GM23338 (cell line): Measurements from ENCODE around the gene GPR139. TPM values are rescaled to one million over a fixed set of nuclear protein-coding genes. Genes with fewer than 3 reads are reported as not detected.

Source experiments
- ATAC-seq: fragments of 200-7000 bp; cut with Tn5 transposase; 3 replicates; pipeline ENCODE4 v1.9.1; 2020
- DNase-seq: peaks from one replicate; pipeline ENCODE4 v3.0.0-alpha.2; 2015; ENCODE audit warnings: low spot score
- H2AFZ ChIP-seq: fragments of 200-600 bp; sonication (generic); 2 replicates; pipeline ENCODE4 v1.8.0; 2016; ENCODE audit warnings: antibody characterized with exemption, mild to moderate bottlenecking, moderate library complexity
- H3F3A ChIP-seq: fragments of 200-600 bp; sonication (generic); replicated peaks from 2 replicates; pipeline ENCODE4 v1.8.0; 2017; ENCODE audit warnings: antibody characterized with exemption, mixed run types, low read depth
- H3K27ac ChIP-seq: fragments of 200-600 bp; sonication (generic); 2 replicates; pipeline ENCODE4 v1.6.1; 2016; ENCODE audit warnings: low read depth
- H3K27me3 ChIP-seq: fragments of 200-600 bp; sonication (generic); 2 replicates; pipeline ENCODE4 v1.8.0; 2016; ENCODE audit warnings: mild to moderate bottlenecking, mixed run types, moderate library complexity; ENCODE audit not compliant: insufficient read depth
- H3K36me3 ChIP-seq: fragments of 200-600 bp; sonication (generic); 2 replicates; pipeline ENCODE4 v1.8.0; 2016; ENCODE audit warnings: mild to moderate bottlenecking; ENCODE audit not compliant: insufficient read depth
- H3K4me1 ChIP-seq: fragments of 200-600 bp; sonication (generic); 2 replicates; pipeline ENCODE4 v1.8.0; 2016; ENCODE audit warnings: mild to moderate bottlenecking, moderate library complexity; ENCODE audit not compliant: insufficient read depth
- H3K4me2 ChIP-seq: fragments of 200-600 bp; sonication (generic); 2 replicates; pipeline ENCODE4 v1.7.1; 2017; ENCODE audit warnings: mixed run types
- H3K4me3 ChIP-seq: fragments of 200-600 bp; sonication (generic); 2 replicates; pipeline ENCODE4 v1.6.1; 2016; ENCODE audit warnings: mixed run types
- H3K79me2 ChIP-seq: fragments of 200-600 bp; sonication (generic); replicated peaks from 2 replicates; pipeline ENCODE4 v1.8.0; 2017; ENCODE audit warnings: mild to moderate bottlenecking; ENCODE audit not compliant: insufficient read depth
- H3K9me2 ChIP-seq: fragments of 200-600 bp; sonication (generic); 2 replicates; pipeline ENCODE4 v1.8.0; 2017; ENCODE audit not compliant: insufficient read depth
- H4K20me1 ChIP-seq: fragments of 200-600 bp; sonication (generic); replicated peaks from 2 replicates; pipeline ENCODE4 v1.8.0; 2017; ENCODE audit warnings: mild to moderate bottlenecking; ENCODE audit not compliant: insufficient read depth
- H3K27ac Mint-ChIP-seq: 2 replicates; pipeline ENCODE4 v1.8.0; 2020; ENCODE audit warnings: inconsistent platforms, mild to moderate bottlenecking, moderate library complexity, mixed read lengths
- H3K27me3 Mint-ChIP-seq: 3 replicates; pipeline ENCODE4 v1.8.0; 2022; ENCODE audit warnings: low read depth, mild to moderate bottlenecking, moderate library complexity, mixed read lengths, inconsistent platforms; ENCODE audit not compliant: insufficient read depth, poor library complexity
- H3K36me3 Mint-ChIP-seq: 3 replicates; pipeline ENCODE4 v1.8.0; 2021; ENCODE audit warnings: low read depth, mild to moderate bottlenecking, inconsistent platforms, moderate library complexity, mixed read lengths
- H3K4me1 Mint-ChIP-seq: 3 replicates; pipeline ENCODE4 v1.8.0; 2020; ENCODE audit warnings: mild to moderate bottlenecking, inconsistent platforms, mixed read lengths
- H3K4me3 Mint-ChIP-seq: 3 replicates; pipeline ENCODE4 v1.8.0; 2021; ENCODE audit warnings: moderate library complexity, mild to moderate bottlenecking, inconsistent platforms, mixed read lengths
- H3K9me3 Mint-ChIP-seq: 3 replicates; pipeline ENCODE4 v1.8.0; 2020; ENCODE audit warnings: moderate library complexity, mild to moderate bottlenecking, inconsistent platforms, mixed read lengths
- EZH2 ChIP-seq: fragments of 200-600 bp; sonication (generic); IDR thresholded peaks from one replicate; pipeline ENCODE4 v1.8.0; 2017; ENCODE audit warnings: antibody characterized with exemption, mild to moderate bottlenecking, low read depth; ENCODE audit not compliant: unreplicated experiment
- POLR2AphosphoS5 ChIP-seq: IDR thresholded peaks from 2 replicates; pipeline ENCODE4 v1.6.1; 2016; ENCODE audit warnings: antibody characterized with exemption, low read depth
- ZNF331 ChIP-seq: fragments of 250-450 bp; sonication (Bioruptor Pico); IDR thresholded peaks from 2 replicates; pipeline ENCODE4 v1.5.0; 2020; ENCODE audit warnings: low read depth, mild to moderate bottlenecking, moderate library complexity
- polyA plus RNA-seq: library from polyadenylated mRNA; unstranded; fragments of >200 nt; fragmentation: Nextera tagmentation; extraction: Ambion mirVana; gene quantifications from 2 replicates; pipeline ENCODE4 v1.2.1, GENCODE V29; 2016
- total RNA-seq: library from RNA; depleted of rRNA; stranded (reverse); fragments of >200 nt; shearing (Covaris generic); gene quantifications from 2 replicates; pipeline ENCODE4 v1.2.3, GENCODE V29; 2014
- TF ChIP-seq, protein P1 (sequence below): fragments of 250-450 bp; sonication (Bioruptor Pico); IDR thresholded peaks from 2 replicates; pipeline ENCODE4 v1.5.0; 2020; ENCODE audit warnings: mild to moderate bottlenecking, moderate library complexity

GPR139 gene
- total and polyA plus RNA-seq, 2 experiments from 2014 or later, result 0.66 to 2.3 TPM

DNA sequence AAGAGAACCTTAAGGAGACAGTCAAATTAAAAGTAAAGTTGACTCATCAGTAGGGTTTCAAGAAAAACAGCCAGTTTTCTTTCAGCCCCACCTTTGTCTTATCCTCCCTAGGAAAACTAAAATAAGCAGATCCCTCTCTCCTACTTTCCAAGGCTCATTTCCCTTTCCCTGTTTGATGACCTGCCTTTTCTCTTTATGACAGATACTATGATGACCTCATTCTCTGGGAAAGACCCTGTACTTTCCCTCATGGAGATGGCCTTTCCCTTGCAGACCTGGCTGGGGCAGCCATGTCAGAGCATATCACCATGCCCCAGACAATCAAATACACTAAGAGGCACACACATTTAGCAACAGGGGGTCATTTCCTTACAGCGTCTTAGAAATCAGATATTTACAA, 53.6 kb downstream of the GPR139 start:
- no peak for DNase-seq
- H3K4me3 Mint-ChIP-seq, result no peak overlapping the region

More for the DNA sequence above, 53.6 kb downstream of the GPR139 start:
- Histone ChIP-seq H2AFZ (no peak overlapping the region), H3K4me2 (no peak overlapping the region), H3F3A (no peaks in the 10 kb centered on the region), H3K9me2 (no peaks in the 10 kb centered on the region), H4K20me1 (no peaks in the 10 kb centered on the region), H3K36me3 (no peaks in the 10 kb centered on the region), H3K4me1 (peaks cover 5% of the 10 kb centered on the region; the same call in 1 of the 2 replicates), H3K27ac (no peak overlapping the region), H3K4me3 (no peak overlapping the region), H3K27me3 (no peaks in the 10 kb centered on the region), H3K79me2 (no peaks in the 10 kb centered on the region)
- H3K36me3 Mint-ChIP-seq, result no peaks in the 10 kb centered on the region
- no peaks in the 10 kb centered on the region; the same call in 2 of the 3 replicates for H3K9me3 Mint-ChIP-seq
- no peak for ATAC-seq
- no peaks in the 10 kb centered on the region; the same call in 1 of the 3 replicates for H3K4me1 Mint-ChIP-seq
- TF ChIP-seq EZH2 (no peak), ZNF331 (no peak), POLR2AphosphoS5 (no peak)
- TF ChIP-seq, protein P1, sequence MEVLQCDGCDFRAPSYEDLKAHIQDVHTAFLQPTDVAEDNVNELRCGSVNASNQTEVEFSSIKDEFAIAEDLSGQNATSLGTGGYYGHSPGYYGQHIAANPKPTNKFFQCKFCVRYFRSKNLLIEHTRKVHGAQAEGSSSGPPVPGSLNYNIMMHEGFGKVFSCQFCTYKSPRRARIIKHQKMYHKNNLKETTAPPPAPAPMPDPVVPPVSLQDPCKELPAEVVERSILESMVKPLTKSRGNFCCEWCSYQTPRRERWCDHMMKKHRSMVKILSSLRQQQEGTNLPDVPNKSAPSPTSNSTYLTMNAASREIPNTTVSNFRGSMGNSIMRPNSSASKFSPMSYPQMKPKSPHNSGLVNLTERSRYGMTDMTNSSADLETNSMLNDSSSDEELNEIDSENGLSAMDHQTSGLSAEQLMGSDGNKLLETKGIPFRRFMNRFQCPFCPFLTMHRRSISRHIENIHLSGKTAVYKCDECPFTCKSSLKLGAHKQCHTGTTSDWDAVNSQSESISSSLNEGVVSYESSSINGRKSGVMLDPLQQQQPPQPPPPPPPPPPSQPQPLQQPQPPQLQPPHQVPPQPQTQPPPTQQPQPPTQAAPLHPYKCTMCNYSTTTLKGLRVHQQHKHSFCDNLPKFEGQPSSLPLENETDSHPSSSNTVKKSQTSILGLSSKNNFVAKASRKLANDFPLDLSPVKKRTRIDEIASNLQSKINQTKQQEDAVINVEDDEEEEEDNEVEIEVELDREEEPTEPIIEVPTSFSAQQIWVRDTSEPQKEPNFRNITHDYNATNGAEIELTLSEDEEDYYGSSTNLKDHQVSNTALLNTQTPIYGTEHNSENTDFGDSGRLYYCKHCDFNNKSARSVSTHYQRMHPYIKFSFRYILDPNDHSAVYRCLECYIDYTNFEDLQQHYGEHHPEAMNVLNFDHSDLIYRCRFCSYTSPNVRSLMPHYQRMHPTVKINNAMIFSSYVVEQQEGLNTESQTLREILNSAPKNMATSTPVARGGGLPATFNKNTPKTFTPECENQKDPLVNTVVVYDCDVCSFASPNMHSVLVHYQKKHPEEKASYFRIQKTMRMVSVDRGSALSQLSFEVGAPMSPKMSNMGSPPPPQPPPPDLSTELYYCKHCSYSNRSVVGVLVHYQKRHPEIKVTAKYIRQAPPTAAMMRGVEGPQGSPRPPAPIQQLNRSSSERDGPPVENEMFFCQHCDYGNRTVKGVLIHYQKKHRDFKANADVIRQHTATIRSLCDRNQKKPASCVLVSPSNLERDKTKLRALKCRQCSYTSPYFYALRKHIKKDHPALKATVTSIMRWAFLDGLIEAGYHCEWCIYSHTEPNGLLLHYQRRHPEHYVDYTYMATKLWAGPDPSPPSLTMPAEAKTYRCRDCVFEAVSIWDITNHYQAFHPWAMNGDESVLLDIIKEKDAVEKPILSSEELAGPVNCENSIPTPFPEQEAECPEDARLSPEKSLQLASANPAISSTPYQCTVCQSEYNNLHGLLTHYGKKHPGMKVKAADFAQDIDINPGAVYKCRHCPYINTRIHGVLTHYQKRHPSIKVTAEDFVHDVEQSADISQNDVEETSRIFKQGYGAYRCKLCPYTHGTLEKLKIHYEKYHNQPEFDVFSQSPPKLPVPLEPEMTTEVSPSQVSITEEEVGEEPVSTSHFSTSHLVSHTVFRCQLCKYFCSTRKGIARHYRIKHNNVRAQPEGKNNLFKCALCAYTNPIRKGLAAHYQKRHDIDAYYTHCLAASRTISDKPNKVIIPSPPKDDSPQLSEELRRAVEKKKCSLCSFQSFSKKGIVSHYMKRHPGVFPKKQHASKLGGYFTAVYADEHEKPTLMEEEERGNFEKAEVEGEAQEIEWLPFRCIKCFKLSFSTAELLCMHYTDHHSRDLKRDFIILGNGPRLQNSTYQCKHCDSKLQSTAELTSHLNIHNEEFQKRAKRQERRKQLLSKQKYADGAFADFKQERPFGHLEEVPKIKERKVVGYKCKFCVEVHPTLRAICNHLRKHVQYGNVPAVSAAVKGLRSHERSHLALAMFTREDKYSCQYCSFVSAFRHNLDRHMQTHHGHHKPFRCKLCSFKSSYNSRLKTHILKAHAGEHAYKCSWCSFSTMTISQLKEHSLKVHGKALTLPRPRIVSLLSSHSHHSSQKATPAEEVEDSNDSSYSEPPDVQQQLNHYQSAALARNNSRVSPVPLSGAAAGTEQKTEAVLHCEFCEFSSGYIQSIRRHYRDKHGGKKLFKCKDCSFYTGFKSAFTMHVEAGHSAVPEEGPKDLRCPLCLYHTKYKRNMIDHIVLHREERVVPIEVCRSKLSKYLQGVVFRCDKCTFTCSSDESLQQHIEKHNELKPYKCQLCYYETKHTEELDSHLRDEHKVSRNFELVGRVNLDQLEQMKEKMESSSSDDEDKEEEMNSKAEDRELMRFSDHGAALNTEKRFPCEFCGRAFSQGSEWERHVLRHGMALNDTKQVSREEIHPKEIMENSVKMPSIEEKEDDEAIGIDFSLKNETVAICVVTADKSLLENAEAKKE, result no peak
- no peak overlapping the region for H3K27ac Mint-ChIP-seq
- no peaks in the 10 kb centered on the region for H3K27me3 Mint-ChIP-seq
